HG02642 (cell line): Measurements from ENCODE around the gene BBS5.
"Not testable (repeated sequence)": the region's sequence is repeated elsewhere in the genome, so short reads cannot be mapped to it uniquely, and the experiment has no call there.

ENCODE experiments used
- ATAC-seq: cut with Tn5 transposase; IDR thresholded peaks from one replicate; pipeline ENCODE4 v1.9.1; 2021; ENCODE audit warnings: mild to moderate bottlenecking; ENCODE audit not compliant: unreplicated experiment, poor library complexity

The BBS5 gene

DNA sequence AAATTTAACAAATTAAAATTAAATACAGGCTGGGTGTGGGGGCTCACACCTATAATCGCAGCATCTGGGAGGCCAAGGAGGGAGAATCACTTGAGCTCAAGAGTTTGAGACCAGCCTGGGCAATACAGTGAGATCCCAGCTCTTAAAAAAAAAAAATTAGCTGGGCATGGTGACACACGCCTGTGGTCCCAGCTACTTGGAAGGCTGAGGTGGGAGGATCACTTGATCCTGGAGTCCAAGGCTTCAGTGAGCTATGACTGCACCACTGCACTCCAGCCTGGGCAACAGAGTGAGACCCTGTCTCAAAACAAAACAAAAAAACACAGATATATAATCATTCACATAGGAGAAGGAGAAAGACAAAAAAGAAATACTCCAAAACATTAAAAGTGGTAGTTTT, 60.2 kb downstream of the BBS5 start:
- ATAC-seq: not testable (repeated sequence)

DNA sequence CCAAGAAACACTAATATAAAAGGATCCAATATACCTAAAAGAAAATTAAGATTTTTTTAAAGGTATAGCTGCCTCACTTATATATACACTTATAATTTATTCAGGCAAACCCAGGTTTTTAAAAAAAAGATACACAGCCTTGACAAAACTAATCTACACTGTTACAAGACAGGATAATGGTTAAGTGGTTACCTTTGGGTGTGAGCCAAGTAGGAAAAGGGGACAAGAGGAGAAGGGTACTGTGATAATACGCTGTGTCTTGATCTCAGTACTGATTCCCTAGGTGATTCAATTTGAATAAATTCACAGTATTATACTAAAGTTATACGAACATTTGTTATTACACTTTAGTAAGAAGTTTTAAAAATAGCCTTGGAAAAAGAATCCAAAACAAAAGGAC, 60.9 kb downstream of the BBS5 start:
- ATAC-seq: no peak

DNA sequence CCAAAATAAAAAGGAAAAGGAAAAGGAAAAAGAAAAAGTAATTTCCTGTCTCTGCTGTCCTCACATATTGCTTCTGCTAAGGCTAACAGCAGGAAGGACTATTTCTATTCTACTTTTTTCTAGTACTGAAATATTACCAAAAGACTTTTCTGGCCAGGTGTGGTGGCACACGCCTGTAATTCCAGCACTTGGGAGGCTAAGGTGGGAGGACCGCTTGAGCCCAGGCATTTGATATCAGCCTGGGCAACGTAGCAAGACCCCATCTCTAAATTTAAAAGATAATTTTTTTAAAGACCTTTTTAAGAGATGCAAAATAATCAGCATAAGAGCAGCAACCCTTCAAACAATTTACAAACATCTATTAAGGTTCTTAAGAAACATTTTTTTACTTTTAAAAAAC, 63.1 kb downstream of the BBS5 start:
- no peak for ATAC-seq

DNA sequence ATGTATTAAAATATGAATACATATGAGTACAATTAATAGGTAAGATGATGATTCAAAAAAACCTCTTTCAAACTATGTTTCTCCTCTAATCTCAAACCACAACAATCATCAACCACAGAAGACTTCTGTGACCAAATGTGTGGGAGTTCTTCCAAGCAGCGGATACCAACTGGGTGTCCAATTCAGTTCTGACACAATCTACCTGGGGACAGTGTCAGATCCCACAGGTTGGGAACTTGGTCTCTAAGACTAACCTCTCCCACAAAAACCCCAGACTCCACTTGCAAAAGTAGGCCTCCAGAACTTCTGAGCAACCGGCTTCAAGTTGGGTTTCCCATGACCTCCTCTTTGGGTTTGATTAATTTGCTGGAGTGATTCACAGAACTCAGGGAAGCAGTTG, 67.5 kb downstream of the BBS5 start:
- no peak for ATAC-seq
